ENCODE measurements around the gene GABRB3. TPM values are rescaled to one million over a fixed set of nuclear protein-coding genes. Genes with fewer than 3 reads are reported as not detected.
A peak's percentile ranks its signal among the peaks of the same experiment; 100 is the strongest.

The GABRB3 gene
- polyA plus RNA-seq, 1 donor from 2014 or later = 78.3 TPM

- Histone ChIP-seq H3K4me3 (ENCODE audit: low read length) (no peak overlapping the region), H3K9me2 (ENCODE audit: insufficient read depth, low read length) (no peaks in the 10 kb centered on the region), H3F3A (ENCODE audit: insufficient read depth, low read length, poor library complexity, severe bottlenecking) (peaks cover 2% of the 10 kb centered on the region), H4K20me1 (ENCODE audit: insufficient read depth) (no peaks in the 10 kb centered on the region), H3K79me2 (replicated peaks; ENCODE audit: insufficient read depth, low read length) (peaks cover 4% of the 10 kb centered on the region), H3K36me3 (ENCODE audit: insufficient read depth, low read length) (no peaks in the 10 kb centered on the region), H3K9ac (ENCODE audit: low read length) (no peak overlapping the region), H3K27ac (ENCODE audit: low read length) (peak overlapping the region; percentile 47), H2AFZ (ENCODE audit: low read depth, low read length) (no peak overlapping the region), H3K27me3 (ENCODE audit: insufficient read depth, low read depth, low read length) (no peaks in the 10 kb centered on the region), H3K9me3 (ENCODE audit: low read length) (no peaks in the 10 kb centered on the region), H3K4me2 (ENCODE audit: low read length) (no peak overlapping the region)
- TF ChIP-seq POLR2AphosphoS5 (IDR thresholded peaks at IDR 0.05) = no peak
- no peak for TF ChIP-seq EP300 (conservative IDR thresholded peaks at IDR 0.05; ENCODE audit: poor library complexity, severe bottlenecking)
- TF ChIP-seq REST (IDR thresholded peaks at IDR 0.05; ENCODE audit: borderline replicate concordance) = no peak
- TF ChIP-seq TAF1 (IDR thresholded peaks at IDR 0.05; ENCODE audit: low read depth) = no peak
- TF ChIP-seq EZH2 (IDR thresholded peaks at IDR 0.05; ENCODE audit: borderline replicate concordance, insufficient read depth, low read length, poor library complexity, severe bottlenecking) = no peak
- TF ChIP-seq CTCF (IDR thresholded peaks at IDR 0.05; ENCODE audit: poor library complexity, severe bottlenecking) = no peak
- TF ChIP-seq MXI1 (conservative IDR thresholded peaks at IDR 0.05; ENCODE audit: poor library complexity, severe bottlenecking) = no peak
- TF ChIP-seq SMC3 (conservative IDR thresholded peaks at IDR 0.05; ENCODE audit: poor library complexity) = no peak
- TF ChIP-seq RAD21 (conservative IDR thresholded peaks at IDR 0.05) = no peak
These were observed 137.8 kb downstream of the GABRB3 start for GRCh38 chr15:26635105-26635504.

- Histone ChIP-seq H3K9me2 (ENCODE audit: insufficient read depth, low read length) (no peaks in the 10 kb centered on the region), H4K20me1 (ENCODE audit: insufficient read depth) (no peaks in the 10 kb centered on the region), H3K4me3 (ENCODE audit: low read length) (no peak overlapping the region), H3F3A (ENCODE audit: insufficient read depth, low read length, poor library complexity, severe bottlenecking) (no peaks in the 10 kb centered on the region), H3K79me2 (replicated peaks; ENCODE audit: insufficient read depth, low read length) (peaks cover 4% of the 10 kb centered on the region), H3K27ac (ENCODE audit: low read length) (no peak overlapping the region), H3K9ac (ENCODE audit: low read length) (no peak overlapping the region), H3K36me3 (ENCODE audit: insufficient read depth, low read length) (no peaks in the 10 kb centered on the region), H3K4me2 (ENCODE audit: low read length) (no peak overlapping the region), H3K27me3 (ENCODE audit: insufficient read depth, low read depth, low read length) (no peaks in the 10 kb centered on the region), H2AFZ (ENCODE audit: low read depth, low read length) (no peak overlapping the region), H3K9me3 (ENCODE audit: low read length) (no peaks in the 10 kb centered on the region)
- no peak for TF ChIP-seq REST (IDR thresholded peaks at IDR 0.05; ENCODE audit: borderline replicate concordance)
- TF ChIP-seq EP300 (conservative IDR thresholded peaks at IDR 0.05; ENCODE audit: poor library complexity, severe bottlenecking) = no peak
- no peak for TF ChIP-seq EZH2 (IDR thresholded peaks at IDR 0.05; ENCODE audit: borderline replicate concordance, insufficient read depth, low read length, poor library complexity, severe bottlenecking)
- no peak for TF ChIP-seq TAF1 (IDR thresholded peaks at IDR 0.05; ENCODE audit: low read depth)
- TF ChIP-seq MXI1 (conservative IDR thresholded peaks at IDR 0.05; ENCODE audit: poor library complexity, severe bottlenecking) = no peak
- no peak for TF ChIP-seq SMC3 (conservative IDR thresholded peaks at IDR 0.05; ENCODE audit: poor library complexity)
- TF ChIP-seq RAD21 (conservative IDR thresholded peaks at IDR 0.05) = no peak
- TF ChIP-seq CTCF (IDR thresholded peaks at IDR 0.05; ENCODE audit: poor library complexity, severe bottlenecking) = no peak
- TF ChIP-seq POLR2AphosphoS5 (IDR thresholded peaks at IDR 0.05) = no peak
These were observed 138.5 kb downstream of the GABRB3 start for GRCh38 chr15:26634319-26634718.
